Activated T-cell treated with anti-CD3 and anti-CD28 coated beads, Interleukin-2, amount 50 U/mL, for 24 hours (primary cell): ENCODE data around the gene UVRAG.
"Not testable (repeated sequence)": the region's sequence is repeated elsewhere in the genome, so short reads cannot be mapped to it uniquely, and the experiment has no call there.

Source experiments
- DNase-seq: peaks from one replicate; pipeline ENCODE4 v3.0.0-alpha.2; 2020
- H3K27ac Mint-ChIP-seq: 2 replicates; pipeline ENCODE4 v1.8.0; 2020; ENCODE audit warnings: mild to moderate bottlenecking, mixed read lengths
- H3K27me3 Mint-ChIP-seq: 2 replicates; pipeline ENCODE4 v1.8.0; 2020; ENCODE audit warnings: mixed read lengths
- H3K36me3 Mint-ChIP-seq: 2 replicates; pipeline ENCODE4 v1.8.0; 2020; ENCODE audit warnings: low read depth, mixed read lengths
- H3K4me1 Mint-ChIP-seq: 2 replicates; pipeline ENCODE4 v1.8.0; 2020; ENCODE audit warnings: low read depth, mixed read lengths
- H3K4me3 Mint-ChIP-seq: 2 replicates; pipeline ENCODE4 v1.8.0; 2020; ENCODE audit warnings: mild to moderate bottlenecking, moderate library complexity, mixed read lengths
- H3K9me3 Mint-ChIP-seq: 2 replicates; pipeline ENCODE4 v1.8.0; 2020; ENCODE audit warnings: mixed read lengths

The UVRAG gene

DNA sequence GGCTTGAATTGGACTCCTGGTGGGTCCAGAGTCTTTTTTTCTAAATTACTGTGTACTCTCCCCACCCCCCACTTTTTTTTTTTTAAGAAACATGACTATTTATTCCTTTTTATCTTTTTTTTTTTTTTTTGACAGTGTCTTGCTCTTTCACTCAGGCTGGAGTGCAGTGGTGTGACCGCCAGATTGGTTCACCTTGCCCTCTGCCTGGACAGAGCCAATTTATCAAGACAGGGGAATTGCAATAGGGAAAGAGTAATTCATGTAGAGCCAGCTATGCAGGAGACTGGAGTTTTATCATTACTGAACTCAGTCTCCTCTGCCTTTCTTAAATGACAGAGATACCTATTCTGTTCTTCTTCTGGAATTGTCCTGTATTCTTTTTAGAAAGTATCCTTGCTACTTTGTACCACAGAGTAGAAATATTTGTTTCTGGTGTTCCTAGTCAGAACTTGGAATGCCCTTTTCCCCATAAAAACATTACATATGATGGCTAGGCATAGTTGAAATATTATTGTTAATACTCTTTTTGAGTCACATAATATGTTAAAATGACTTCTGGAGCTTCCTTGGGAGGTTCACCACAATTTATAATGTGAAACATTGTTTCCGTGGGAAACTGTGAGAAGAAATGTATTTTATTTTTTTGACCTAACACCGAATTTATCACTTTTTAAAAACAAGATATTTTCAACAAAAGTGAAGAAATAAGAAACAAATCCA, 95.6 kb downstream of the UVRAG start:
- H3K27ac Mint-ChIP-seq, result no peak overlapping the region
- peaks cover 30% of the 10 kb centered on the region for H3K36me3 Mint-ChIP-seq
- peaks cover 36% of the 10 kb centered on the region for H3K4me1 Mint-ChIP-seq
- DNase-seq, result no peak
- no peaks in the 10 kb centered on the region for H3K9me3 Mint-ChIP-seq
- H3K27me3 Mint-ChIP-seq, result no peaks in the 10 kb centered on the region
- H3K4me3 Mint-ChIP-seq, result no peak overlapping the region

DNA sequence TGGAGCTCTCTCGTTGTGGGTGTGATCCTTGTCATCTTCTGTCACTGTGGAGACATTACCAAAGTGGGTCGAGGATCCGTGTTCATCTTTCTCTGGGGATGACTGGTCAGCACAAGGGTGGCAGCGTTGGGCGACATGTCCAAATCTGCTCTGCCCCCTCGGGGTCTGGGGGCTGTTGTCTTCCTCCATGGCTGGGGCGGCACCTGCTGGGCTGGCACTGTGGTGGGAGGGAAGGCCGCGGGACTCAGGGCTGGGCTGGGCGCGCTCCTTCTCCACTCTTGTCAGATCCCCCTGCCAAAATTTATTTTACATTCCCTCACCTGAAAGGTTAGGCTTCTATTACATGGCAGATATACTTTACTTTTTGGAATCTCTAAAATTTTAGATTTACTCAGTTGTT, 96.4 kb downstream of the UVRAG start:
- Mint-ChIP-seq H3K27me3 (no peaks in the 10 kb centered on the region), H3K4me1 (peaks cover 36% of the 10 kb centered on the region), H3K36me3 (peaks cover 32% of the 10 kb centered on the region), H3K9me3 (no peaks in the 10 kb centered on the region), H3K27ac (no peak overlapping the region), H3K4me3 (no peak overlapping the region)
- DNase-seq, result no peak

DNA sequence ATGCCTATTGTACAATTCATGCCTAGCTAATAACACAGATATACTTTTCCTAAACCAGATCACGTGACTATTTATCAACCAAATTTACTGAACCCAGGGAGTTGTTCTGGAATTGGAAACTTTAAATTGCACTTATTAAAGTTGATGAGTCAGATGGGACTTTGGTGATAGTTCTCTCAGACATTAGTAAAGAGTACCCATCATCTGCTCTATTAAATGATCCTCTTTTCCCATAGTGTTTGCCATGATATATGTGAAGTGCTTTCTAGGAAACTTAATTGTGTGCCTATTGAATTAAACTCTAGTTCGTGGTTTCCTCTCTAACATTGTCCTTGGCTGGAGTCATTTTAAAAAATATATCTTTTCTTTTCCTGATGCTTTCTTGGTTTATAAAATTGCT, 99.0 kb downstream of the UVRAG start:
- peaks cover 13% of the 10 kb centered on the region for H3K4me1 Mint-ChIP-seq
- no peaks in the 10 kb centered on the region for H3K27me3 Mint-ChIP-seq
- peaks cover 32% of the 10 kb centered on the region for H3K36me3 Mint-ChIP-seq
- H3K4me3 Mint-ChIP-seq, result no peak overlapping the region
- H3K9me3 Mint-ChIP-seq, result no peaks in the 10 kb centered on the region
- H3K27ac Mint-ChIP-seq, result no peak overlapping the region
- no peak for DNase-seq

DNA sequence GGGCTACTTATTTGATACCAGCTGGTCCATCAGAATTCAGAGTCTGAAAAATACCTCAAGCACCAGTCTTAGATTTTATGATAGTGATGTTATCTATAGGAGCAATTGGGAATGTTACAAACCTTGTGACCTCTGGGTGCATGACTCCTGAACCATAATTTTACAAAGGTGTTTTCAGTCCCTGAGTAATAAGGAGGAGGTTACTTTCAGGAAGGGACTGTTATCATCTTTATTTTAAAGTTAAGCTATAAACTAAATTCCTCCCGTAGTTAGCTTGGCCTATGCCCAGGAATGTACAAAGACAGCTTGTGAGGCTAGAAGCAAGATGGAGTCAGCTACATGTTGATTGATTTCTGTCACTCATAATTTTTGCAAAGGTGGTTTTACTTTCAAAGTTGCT, 101.9 kb downstream of the UVRAG start:
- Mint-ChIP-seq H3K9me3 (no peaks in the 10 kb centered on the region), H3K27ac (no peak overlapping the region), H3K27me3 (no peaks in the 10 kb centered on the region), H3K4me3 (no peak overlapping the region), H3K4me1 (peaks cover 9% of the 10 kb centered on the region), H3K36me3 (peaks cover 30% of the 10 kb centered on the region)
- DNase-seq, result no peak

DNA sequence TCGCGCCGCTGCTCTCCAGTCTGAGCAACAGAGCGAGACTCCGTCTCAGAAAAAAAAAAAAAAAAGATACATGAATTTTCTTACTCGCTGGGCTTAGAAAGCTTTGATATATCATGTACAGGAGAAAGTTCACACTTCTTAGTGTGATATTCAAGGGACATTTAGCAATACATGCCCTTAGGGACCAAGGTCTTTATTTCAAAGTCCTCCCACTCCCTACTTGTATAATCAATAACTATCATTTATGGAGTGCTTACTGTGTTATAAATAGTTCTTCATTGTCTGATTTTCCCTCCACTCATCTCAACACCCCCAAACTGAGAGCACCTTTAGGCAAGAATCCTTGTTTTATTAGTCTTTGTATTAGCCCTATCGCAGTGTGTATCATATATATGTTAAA, 103.3 kb downstream of the UVRAG start:
- Mint-ChIP-seq H3K4me3 (no peak overlapping the region), H3K4me1 (peaks cover 10% of the 10 kb centered on the region), H3K27me3 (no peaks in the 10 kb centered on the region), H3K36me3 (peaks cover 16% of the 10 kb centered on the region), H3K27ac (no peak overlapping the region), H3K9me3 (no peaks in the 10 kb centered on the region)
- DNase-seq, result no peak

DNA sequence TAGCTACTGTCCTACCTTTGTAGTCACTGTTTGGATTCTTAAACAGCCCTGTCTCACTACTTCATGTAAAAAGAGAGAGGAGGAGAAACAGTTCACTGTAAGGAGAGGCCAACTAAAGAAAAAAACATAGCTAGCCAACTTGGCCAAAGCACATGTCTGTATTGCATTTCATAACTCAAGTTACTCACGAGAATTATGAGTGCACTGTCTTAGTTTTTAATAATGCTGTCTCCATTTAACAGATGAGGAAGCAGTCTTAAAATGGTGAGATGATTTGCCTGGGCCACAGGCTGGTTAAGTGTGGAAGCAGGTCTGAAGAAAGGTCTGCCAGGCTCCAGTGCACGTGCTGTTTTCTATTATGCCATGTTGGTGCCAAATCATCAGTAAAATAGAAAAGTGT, 104.5 kb downstream of the UVRAG start:
- Mint-ChIP-seq H3K4me3 (no peak overlapping the region), H3K27ac (no peak overlapping the region), H3K9me3 (no peaks in the 10 kb centered on the region), H3K36me3 (peaks cover 7% of the 10 kb centered on the region), H3K4me1 (peaks cover 10% of the 10 kb centered on the region), H3K27me3 (no peaks in the 10 kb centered on the region)
- no peak for DNase-seq

DNA sequence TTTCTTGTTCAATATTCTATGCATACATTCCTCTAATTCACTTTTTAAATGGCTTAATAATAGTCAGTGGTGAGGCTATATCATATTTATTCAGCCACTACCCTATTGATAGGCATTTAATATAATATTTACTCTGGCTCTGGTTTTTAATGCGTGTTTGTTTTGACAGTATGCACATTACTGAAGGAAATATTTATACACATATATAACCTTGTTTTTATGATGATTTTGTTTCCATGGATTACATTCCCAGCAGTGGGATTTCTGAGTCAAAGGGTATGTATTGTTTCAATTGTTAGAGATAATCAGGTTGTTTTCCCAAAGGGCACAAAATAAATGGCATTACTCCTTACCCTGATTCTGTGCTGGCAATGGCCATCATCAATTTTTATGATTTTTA, 105.8 kb downstream of the UVRAG start:
- Mint-ChIP-seq H3K27me3 (no peaks in the 10 kb centered on the region), H3K4me3 (no peak overlapping the region), H3K9me3 (no peaks in the 10 kb centered on the region), H3K27ac (no peak overlapping the region), H3K36me3 (peaks cover 7% of the 10 kb centered on the region), H3K4me1 (peaks cover 10% of the 10 kb centered on the region)
- no peak for DNase-seq

DNA sequence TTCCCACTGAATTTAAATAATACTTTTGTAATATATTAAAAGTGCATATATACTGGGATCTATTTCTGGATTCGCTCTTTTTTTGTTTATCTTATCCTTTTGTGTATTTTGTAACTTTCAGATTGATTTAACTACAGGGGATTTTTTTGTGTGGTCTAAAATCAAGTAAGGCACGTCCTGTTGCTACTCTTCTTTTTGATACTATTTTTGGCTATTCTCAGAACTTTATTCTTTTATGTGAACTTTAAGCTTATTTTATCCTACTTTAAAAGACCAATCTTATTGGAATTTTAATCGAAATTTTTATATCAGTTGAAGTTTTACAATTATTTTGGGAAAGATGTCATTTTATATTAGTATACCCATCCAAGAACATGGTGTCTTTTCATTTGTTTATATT, 106.8 kb downstream of the UVRAG start:
- no peaks in the 10 kb centered on the region for H3K27me3 Mint-ChIP-seq
- DNase-seq, result no peak
- H3K27ac Mint-ChIP-seq, result no peak overlapping the region
- H3K4me3 Mint-ChIP-seq, result no peak overlapping the region
- H3K4me1 Mint-ChIP-seq, result peaks cover 10% of the 10 kb centered on the region
- H3K9me3 Mint-ChIP-seq, result no peaks in the 10 kb centered on the region
- peaks cover 5% of the 10 kb centered on the region for H3K36me3 Mint-ChIP-seq

DNA sequence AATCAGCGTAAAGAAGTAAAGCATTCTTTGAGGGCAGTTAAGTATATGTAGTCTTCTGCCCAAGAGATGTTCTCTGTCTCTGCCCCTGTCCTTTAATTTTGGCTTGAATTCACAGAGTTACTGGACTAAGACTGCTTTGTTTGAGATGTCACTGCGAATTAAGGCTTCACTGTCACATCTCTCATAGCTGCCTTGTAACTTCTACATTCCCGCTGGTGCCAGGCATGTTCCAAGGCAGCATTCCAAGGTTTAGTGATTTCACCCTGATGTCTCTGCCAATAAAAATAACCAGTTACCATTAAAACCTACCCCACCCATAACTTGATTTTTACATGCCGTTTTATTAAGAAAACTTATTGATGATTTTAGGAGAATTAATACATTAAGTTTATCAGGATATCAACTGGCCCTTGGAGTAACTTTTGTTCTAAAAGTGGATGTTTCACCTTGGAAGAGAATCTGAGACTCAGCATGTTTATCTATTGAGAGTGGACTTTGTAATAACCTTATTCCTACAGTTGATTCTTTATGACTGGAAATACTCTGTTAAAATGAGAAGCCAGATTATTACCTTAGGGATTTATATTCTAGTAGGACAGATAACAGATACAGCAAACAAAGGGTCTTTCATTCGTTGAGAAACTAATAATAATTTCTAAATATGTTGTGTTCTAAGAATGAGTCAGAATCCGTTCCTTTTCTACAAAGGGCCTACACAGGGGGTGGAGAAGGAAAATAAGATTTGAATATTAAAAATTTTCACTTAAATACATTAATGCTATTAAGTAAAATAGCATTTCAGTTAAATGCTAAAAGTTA, 110.2 kb downstream of the UVRAG start:
- H3K36me3 Mint-ChIP-seq, result no peaks in the 10 kb centered on the region
- peaks cover 7% of the 10 kb centered on the region for H3K4me1 Mint-ChIP-seq
- DNase-seq, result no peak
- H3K4me3 Mint-ChIP-seq, result no peak overlapping the region
- H3K27me3 Mint-ChIP-seq, result no peaks in the 10 kb centered on the region
- no peaks in the 10 kb centered on the region for H3K9me3 Mint-ChIP-seq
- no peak overlapping the region for H3K27ac Mint-ChIP-seq

DNA sequence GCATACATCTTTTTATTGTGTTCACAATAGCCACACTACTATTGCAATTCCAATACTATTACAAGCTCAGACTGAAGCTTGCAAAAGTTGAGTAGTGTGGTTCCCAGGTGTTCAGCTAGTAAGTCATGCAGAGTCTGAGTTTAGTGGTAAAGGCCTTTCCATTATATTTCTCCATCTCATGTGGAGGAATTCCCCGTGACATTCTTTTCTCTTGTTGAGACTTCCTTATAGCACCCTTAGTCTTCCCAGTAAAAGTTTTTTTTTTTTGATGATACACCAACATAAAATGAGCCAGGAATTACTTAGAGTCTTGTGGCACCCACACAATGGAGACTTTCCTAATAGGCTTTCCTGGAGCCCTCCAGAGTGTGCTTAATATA, 110.8 kb downstream of the UVRAG start:
- Mint-ChIP-seq H3K27ac (no peak overlapping the region), H3K36me3 (peaks cover 4% of the 10 kb centered on the region), H3K4me1 (peaks cover 10% of the 10 kb centered on the region), H3K9me3 (no peaks in the 10 kb centered on the region), H3K4me3 (no peak overlapping the region), H3K27me3 (no peaks in the 10 kb centered on the region)
- DNase-seq, result no peak

DNA sequence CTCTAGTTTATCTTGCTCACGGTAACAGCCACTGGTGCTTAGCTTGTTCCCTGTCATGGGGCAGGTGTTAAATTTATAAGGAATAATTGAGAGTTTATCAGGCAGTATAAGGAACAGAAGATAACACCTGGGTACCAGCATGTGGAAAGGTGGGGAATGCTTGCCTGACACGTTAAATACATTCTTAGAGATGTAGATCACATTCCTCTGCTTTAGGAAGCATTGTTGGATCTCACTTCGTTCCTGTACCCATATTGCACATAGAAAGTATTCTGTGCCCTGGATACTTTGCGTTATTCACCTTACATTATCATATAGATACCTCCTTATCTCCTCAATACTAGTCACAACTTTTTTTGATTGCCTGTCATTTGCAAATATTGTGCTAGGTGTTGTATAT, 114.7 kb downstream of the UVRAG start:
- Mint-ChIP-seq H3K36me3 (peaks cover 22% of the 10 kb centered on the region), H3K4me3 (no peak overlapping the region), H3K4me1 (peaks cover 7% of the 10 kb centered on the region), H3K27ac (no peak overlapping the region), H3K9me3 (no peaks in the 10 kb centered on the region), H3K27me3 (no peaks in the 10 kb centered on the region)
- DNase-seq, result no peak

DNA sequence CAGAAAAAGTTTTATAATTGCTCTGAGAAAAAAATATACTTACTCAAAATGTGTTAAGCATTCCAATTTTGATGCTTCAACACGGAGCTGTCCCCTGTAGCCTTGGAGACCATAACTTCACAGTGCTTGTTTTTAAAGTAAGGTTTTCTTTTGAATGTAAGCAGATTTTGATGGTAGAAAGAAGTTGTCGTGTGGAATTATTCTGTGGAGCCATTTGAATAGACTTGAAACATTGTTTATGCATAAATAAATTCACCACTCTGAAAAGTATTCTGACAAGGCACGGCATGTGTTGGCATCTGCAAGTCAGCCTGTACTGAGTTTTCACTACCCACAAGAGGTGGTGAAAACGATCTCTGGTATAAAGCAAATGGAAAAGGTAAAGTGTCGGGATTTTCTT, 115.5 kb downstream of the UVRAG start:
- H3K4me3 Mint-ChIP-seq, result no peak overlapping the region
- DNase-seq, result no peak
- peaks cover 22% of the 10 kb centered on the region for H3K36me3 Mint-ChIP-seq
- H3K4me1 Mint-ChIP-seq, result peaks cover 7% of the 10 kb centered on the region
- H3K27ac Mint-ChIP-seq, result no peak overlapping the region
- no peaks in the 10 kb centered on the region for H3K9me3 Mint-ChIP-seq
- no peaks in the 10 kb centered on the region for H3K27me3 Mint-ChIP-seq

DNA sequence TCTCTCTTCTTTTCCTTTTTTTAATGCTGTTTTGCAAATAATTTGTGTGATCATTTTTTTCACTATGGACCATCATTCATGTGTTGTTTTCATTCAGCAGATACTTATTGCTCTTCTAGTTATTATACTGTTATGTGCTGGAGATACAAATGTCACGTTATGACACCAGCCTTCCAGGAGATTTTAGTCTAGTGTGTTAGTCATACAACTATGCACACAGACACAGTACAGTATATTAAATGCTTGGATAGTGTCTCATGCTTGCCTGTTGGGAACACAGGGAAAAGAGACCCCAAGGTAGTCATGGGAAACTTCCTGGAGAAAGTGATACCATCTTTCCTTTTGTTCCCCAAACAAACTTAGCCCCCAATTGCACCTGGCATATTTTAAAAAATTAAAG, 116.1 kb downstream of the UVRAG start:
- Mint-ChIP-seq H3K36me3 (peaks cover 22% of the 10 kb centered on the region), H3K27ac (no peak overlapping the region), H3K9me3 (no peaks in the 10 kb centered on the region), H3K27me3 (no peaks in the 10 kb centered on the region), H3K4me1 (peaks cover 7% of the 10 kb centered on the region), H3K4me3 (no peak overlapping the region)
- DNase-seq, result no peak

DNA sequence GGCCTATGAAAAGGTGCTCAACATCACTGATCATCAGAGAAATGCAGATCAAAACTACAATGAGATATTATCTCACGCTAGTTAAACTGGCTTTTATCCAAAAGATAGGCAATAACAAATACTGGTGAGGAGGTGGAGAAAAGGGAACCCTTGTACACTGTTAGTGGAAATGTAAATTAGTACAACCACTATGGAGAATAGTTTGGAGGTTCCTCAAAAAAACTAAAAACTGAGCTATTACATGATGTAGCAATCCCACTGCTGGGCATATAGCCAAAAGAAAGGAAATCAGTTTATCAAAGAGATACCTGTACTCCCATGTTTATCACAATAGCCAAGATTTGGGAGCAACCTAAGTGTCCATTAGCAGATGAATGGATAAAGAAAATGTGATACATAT, 118.7 kb downstream of the UVRAG start:
- not testable (repeated sequence) for DNase-seq, H3K9me3 Mint-ChIP-seq, H3K27ac Mint-ChIP-seq, H3K27me3 Mint-ChIP-seq, H3K4me3 Mint-ChIP-seq, H3K4me1 Mint-ChIP-seq
- peaks cover 22% of the 10 kb centered on the region for H3K36me3 Mint-ChIP-seq

DNA sequence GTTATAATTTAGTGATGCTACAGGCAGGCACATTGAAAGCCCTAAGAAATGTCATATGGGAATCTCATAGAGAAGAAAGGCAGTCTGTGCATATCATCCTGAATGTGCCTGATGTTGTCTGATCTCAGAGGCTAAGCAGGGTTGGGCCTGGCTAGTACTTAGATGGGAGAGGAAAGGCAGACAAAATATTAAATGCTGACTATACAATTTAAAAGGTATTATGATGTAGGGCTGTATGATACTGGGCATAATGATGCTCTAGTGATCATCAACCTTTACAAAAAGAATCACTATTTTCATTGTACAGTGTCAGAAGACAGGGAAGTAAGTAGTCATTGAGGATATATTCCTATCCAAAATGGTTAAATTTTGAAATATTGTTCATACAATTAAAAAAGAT, 119.8 kb downstream of the UVRAG start:
- no peak overlapping the region for H3K27ac Mint-ChIP-seq
- no peaks in the 10 kb centered on the region for H3K9me3 Mint-ChIP-seq
- DNase-seq, result no peak
- H3K4me3 Mint-ChIP-seq, result no peak overlapping the region
- peaks cover 22% of the 10 kb centered on the region for H3K36me3 Mint-ChIP-seq
- no peaks in the 10 kb centered on the region for H3K27me3 Mint-ChIP-seq
- peaks cover 9% of the 10 kb centered on the region for H3K4me1 Mint-ChIP-seq
